GM13976 (cell line): ENCODE data around the gene CDH22.

ENCODE experiments used
- DNase-seq: peaks from one replicate; pipeline ENCODE4 v3.0.0; 2012; ENCODE audit warnings: low spot score
- in situ Hi-C: fragments of 300-500 bp; cut with MboI; formaldehyde crosslinking; loops from one replicate; pipeline ENCODE4 v1.12.0; 2022; ENCODE audit warnings: low sequenced_read_pairs, mixed read lengths, inconsistent platforms; ENCODE audit not compliant: unreplicated experiment
- TF ChIP-seq, protein P1 (sequence below): IDR thresholded peaks from 2 replicates; pipeline ENCODE4 v1.5.1; 2012; ENCODE audit warnings: borderline replicate concordance, mild to moderate bottlenecking; ENCODE audit not compliant: insufficient read depth; ENCODE audit errors: extremely low read depth, missing control alignments, control extremely low read depth

The CDH22 gene

DNA sequence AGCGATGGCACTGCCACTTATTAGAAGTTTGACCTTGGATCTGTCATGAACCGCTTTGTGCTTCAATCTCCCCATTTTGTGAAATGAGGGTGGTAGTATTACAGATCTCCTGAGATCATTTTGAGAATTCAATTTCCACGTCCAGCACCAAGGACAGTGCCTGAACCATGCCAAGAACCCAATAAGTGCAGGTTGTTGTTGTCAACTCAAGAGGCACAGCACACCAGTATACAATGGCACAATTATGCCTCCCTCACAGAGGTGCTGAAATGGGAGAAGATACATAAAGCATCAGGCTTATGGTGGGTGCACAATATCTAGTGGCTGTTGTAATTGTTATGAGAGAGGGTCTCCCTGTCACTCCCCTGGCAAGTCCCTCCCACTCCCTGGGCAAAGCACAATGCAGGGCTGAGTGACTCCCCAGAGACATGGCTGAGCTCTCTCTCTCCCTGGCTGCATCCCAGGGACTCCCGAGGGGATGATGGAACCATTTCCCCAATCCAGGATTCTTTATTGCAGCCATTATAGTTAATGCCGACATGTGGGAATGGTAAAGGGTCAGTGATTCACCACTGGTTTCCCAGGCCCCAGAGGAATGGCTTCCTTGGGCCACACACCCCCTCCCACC is 78.7 kb downstream of the CDH22 start:
- DNase-seq: no peak
- TF ChIP-seq, protein P1, sequence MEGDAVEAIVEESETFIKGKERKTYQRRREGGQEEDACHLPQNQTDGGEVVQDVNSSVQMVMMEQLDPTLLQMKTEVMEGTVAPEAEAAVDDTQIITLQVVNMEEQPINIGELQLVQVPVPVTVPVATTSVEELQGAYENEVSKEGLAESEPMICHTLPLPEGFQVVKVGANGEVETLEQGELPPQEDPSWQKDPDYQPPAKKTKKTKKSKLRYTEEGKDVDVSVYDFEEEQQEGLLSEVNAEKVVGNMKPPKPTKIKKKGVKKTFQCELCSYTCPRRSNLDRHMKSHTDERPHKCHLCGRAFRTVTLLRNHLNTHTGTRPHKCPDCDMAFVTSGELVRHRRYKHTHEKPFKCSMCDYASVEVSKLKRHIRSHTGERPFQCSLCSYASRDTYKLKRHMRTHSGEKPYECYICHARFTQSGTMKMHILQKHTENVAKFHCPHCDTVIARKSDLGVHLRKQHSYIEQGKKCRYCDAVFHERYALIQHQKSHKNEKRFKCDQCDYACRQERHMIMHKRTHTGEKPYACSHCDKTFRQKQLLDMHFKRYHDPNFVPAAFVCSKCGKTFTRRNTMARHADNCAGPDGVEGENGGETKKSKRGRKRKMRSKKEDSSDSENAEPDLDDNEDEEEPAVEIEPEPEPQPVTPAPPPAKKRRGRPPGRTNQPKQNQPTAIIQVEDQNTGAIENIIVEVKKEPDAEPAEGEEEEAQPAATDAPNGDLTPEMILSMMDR: no peak
- in situ Hi-C loops: loop anchor here (10.0 kb wide), 1 partner anchor 65 kb away; no protein-coding TSS in a partner anchor

GRCh38 chr20:46228670-46229069 is 79.6 kb downstream of the CDH22 start:
- in situ Hi-C loops: loop anchor here (10.0 kb wide), 1 partner anchor 64 kb away; no protein-coding TSS in a partner anchor
- no peak for DNase-seq
- TF ChIP-seq, protein P1: no peak

GRCh38 chr20:46227272-46227767 is 81.0 kb downstream of the CDH22 start:
- no peak for DNase-seq
- in situ Hi-C loops: loop anchor here (10.0 kb wide), 1 partner anchor 63 kb away; no protein-coding TSS in a partner anchor
- TF ChIP-seq, protein P1: no peak

DNA sequence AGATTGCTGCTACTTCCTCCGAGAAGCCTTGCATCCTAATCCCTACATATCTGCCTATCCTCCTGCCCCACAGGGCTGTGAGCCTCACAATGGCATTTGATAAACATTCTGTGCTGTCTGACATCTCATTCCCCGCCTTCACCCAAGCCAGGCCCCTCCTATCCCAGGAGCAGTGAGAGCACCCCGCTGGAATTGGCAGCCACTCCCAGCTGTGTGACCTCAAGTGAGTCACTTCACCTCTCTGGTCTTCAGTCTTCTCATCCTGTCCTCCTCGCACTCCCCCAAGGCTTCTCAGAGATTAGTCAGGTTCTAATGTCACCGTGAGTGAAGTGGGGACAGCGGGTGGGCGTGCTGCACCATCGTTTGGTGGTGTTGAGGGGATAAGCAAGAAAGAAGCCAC is 81.7 kb downstream of the CDH22 start:
- in situ Hi-C loops: loop anchor here (10.0 kb wide), 1 partner anchor 62 kb away; no protein-coding TSS in a partner anchor
- TF ChIP-seq, protein P1: no peak
- no peak for DNase-seq

- DNase-seq: no peak
- in situ Hi-C loops: loop anchor here (10.0 kb wide), 1 partner anchor 58 kb away; no protein-coding TSS in a partner anchor
- TF ChIP-seq, protein P1: no peak
These were observed 85.7 kb downstream of the CDH22 start for GRCh38 chr20:46222521-46223007.

DNA sequence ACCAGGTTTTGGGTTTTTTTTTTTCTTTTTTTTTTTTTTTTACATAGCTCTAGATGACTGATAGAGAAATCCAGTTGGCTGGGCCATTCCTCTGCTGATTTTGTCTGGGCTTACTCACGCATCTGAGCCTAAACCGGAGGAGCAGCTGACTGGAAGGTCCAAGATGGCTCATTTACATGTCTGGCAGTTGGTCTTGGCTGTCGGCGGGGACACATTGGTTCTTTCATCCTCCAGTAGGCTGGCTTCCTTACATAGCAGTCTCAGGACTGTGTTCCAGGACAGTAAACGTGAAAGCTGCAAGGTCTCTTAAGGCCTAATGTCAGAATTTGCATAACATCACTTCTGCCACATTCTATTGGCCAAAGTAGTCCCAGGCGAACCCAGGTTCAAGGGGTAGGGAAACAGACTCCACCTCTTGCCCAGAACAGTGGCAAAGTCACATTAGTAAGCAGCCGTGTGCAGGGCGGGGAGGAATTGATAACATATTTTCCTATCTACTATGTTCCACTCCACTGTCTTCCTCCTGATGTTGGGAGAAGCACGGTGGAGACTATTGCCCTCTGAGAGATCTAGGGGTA is 87.0 kb downstream of the CDH22 start:
- DNase-seq: no peak
- in situ Hi-C loops: loop anchor here (10.0 kb wide), 1 partner anchor 57 kb away; no protein-coding TSS in a partner anchor
- TF ChIP-seq, protein P1: no peak
